ENCODE measurements around the gene TNRC6C. TPM values are rescaled to one million over a fixed set of nuclear protein-coding genes. Genes with fewer than 3 reads are reported as not detected.
A peak's percentile ranks its signal among the peaks of the same experiment; 100 is the strongest.

Gene TNRC6C, protein sequence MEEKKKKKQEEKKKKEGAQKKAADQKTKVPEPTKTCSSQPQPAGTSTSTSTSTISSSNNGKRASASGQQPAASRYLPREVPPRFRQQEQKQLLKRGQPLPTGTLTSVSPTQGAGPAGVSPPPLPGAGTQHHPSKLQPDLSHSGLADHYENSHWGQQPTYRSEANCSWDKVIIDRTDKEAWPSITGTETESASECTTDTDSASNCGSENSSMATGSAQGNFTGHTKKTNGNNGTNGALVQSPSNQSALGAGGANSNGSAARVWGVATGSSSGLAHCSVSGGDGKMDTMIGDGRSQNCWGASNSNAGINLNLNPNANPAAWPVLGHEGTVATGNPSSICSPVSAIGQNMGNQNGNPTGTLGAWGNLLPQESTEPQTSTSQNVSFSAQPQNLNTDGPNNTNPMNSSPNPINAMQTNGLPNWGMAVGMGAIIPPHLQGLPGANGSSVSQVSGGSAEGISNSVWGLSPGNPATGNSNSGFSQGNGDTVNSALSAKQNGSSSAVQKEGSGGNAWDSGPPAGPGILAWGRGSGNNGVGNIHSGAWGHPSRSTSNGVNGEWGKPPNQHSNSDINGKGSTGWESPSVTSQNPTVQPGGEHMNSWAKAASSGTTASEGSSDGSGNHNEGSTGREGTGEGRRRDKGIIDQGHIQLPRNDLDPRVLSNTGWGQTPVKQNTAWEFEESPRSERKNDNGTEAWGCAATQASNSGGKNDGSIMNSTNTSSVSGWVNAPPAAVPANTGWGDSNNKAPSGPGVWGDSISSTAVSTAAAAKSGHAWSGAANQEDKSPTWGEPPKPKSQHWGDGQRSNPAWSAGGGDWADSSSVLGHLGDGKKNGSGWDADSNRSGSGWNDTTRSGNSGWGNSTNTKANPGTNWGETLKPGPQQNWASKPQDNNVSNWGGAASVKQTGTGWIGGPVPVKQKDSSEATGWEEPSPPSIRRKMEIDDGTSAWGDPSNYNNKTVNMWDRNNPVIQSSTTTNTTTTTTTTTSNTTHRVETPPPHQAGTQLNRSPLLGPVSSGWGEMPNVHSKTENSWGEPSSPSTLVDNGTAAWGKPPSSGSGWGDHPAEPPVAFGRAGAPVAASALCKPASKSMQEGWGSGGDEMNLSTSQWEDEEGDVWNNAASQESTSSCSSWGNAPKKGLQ (N-terminal part only)
- 10 to 100 TPM; 21.1 to 24.5 TPM for total RNA-seq
- long read RNA-seq, partial matches to known transcripts, result 6 of 11 reads
- long read RNA-seq, other reads (novel, unspliced or antisense), result 5 of 11 reads

DNA sequence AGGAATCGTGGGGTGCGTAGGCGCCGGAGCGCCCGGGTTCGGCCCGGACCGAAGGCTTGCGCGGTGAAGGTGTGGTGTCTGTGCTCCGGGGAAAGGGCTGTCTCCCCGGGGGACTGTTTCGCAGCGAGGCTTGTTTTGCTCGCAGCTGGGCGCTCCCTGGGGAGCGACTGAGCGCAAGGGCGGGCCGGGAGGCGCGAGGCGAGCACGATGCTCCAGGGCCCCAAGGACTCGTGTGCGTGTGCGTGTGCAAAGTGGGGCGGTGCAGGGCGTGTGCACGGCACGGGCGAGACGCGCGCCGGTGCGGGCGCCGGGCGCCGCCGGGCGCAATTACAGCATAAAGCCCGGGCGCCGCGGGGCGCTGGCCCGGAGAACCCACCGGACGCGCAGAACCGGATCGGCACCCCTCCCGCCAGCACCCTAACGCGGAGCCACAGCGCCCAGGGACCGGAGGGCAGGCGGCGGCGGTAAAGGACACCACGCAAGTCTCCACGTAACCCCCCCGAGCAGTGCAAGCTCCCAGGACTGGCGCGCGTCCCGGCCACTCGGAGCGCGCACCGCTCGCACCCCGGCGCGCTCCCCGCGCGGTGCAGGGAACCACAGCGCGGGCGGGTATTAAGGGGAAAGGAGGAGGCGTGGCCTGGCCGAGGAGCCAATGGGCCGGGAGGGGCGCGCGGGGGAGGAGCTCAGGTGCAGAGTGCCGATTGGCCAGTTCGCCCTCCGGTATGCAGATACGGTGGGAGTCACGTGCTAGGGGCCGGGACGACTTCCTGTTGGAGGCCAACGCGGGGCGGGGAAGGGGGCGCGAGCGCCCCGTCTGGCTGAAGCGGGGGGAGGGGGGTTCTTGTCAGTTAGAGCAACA, at the start of gene TNRC6C:
TSS of gene TNRC6C (plus strand) at position 847 of the 859 bp plus-strand sequence. CDS start 45,504 bp downstream, outside the sequence.
- DNase-seq (peak; percentile 100), ATAC-seq (peak; percentile 97 to 99)
- intact Hi-C loops (cut with DNase I), result loop anchor here in 1 of 2 donors (2.0 to 10.0 kb wide), 2 partner anchors 71 to 133 kb away; no protein-coding TSS in a partner anchor

- DNase-seq (peak; percentile 53), ATAC-seq (peak; percentile 82 to 93)
- intact Hi-C loops (cut with DNase I), result no loop called here
Observed at GRCh38 chr17:77909236-77909635, 49.3 kb upstream of the TNRC6C start.

DNA sequence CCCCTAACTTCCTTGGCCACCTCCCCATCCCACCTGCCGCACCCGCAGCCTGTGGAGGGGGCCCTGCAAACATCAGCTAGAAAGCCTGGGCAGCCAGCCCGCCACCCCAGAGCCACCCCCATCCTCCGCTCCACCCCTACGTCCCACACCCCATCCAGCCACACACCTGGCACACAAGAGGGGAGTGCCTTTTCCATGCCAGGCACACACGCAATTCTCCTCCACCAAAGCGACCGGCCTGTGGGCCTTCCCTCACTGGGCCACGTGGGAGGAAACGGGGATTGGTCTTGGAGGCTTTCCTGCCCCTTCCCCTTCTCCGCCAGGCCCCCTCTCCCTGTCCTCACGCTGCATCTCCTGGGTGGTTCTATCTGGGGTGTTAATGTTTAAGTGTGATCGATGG, 48.7 kb upstream of the TNRC6C start:
- intact Hi-C loops (cut with DNase I), result no loop called here
- DNase-seq (no peak), ATAC-seq (peak in 1 of 2 donors; percentile 11)

GRCh38 chr17:77914385-77915254, 43.9 kb upstream of the TNRC6C start:
- intact Hi-C loops (cut with DNase I), result no loop called here
- ATAC-seq, result peak; percentile 36 to 50

GRCh38 chr17:77915594-77916021, 42.9 kb upstream of the TNRC6C start:
- DNase-seq, result no peak
- ATAC-seq, result peak in 1 of 2 donors; percentile 17
- intact Hi-C loops (cut with DNase I), result no loop called here

More at GRCh38 chr17:77914385-77915254, 43.9 kb upstream of the TNRC6C start:
- no peak for DNase-seq

GRCh38 chr17:77916264-77916663, 42.2 kb upstream of the TNRC6C start:
- intact Hi-C loops (cut with DNase I), result no loop called here
- ATAC-seq (peak in 1 of 2 donors; percentile 24), DNase-seq (no peak)

- intact Hi-C loops (cut with DNase I), result no loop called here
- ATAC-seq (peak; percentile 50 to 54), DNase-seq (no peak)
Observed at GRCh38 chr17:77916703-77917481, 41.6 kb upstream of the TNRC6C start.

- intact Hi-C loops (cut with DNase I), result no loop called here
- ATAC-seq (no peak), DNase-seq (no peak)
Observed at GRCh38 chr17:77919276-77919675, 39.2 kb upstream of the TNRC6C start.

DNA sequence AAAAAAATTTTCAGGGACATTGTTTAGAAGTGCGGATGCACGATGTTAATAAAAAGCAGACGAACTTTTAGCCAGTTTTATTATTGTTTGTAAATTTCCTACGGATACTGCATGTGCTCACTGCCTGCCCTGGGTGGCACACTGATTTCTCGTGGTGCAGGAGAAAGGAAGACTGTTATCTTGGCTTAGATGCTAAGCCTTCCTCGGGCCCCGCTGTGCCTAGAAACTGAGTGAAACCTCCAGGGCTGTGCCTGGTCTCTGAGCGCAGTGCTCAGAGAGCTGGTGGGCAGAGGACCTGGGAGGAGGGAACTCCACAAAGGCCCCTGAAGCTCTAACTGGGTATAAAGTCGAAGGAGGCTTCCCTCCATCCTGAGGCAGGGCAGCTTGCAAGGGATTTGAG, 35.4 kb upstream of the TNRC6C start:
- intact Hi-C loops (cut with DNase I), result no loop called here

GRCh38 chr17:77923776-77924513, 34.6 kb upstream of the TNRC6C start:
- intact Hi-C loops (cut with DNase I), result no loop called here
- no peak for DNase-seq
- ATAC-seq, result no peak

More for the DNA sequence above, 35.4 kb upstream of the TNRC6C start:
- no peak for ATAC-seq
- DNase-seq, result no peak

DNA sequence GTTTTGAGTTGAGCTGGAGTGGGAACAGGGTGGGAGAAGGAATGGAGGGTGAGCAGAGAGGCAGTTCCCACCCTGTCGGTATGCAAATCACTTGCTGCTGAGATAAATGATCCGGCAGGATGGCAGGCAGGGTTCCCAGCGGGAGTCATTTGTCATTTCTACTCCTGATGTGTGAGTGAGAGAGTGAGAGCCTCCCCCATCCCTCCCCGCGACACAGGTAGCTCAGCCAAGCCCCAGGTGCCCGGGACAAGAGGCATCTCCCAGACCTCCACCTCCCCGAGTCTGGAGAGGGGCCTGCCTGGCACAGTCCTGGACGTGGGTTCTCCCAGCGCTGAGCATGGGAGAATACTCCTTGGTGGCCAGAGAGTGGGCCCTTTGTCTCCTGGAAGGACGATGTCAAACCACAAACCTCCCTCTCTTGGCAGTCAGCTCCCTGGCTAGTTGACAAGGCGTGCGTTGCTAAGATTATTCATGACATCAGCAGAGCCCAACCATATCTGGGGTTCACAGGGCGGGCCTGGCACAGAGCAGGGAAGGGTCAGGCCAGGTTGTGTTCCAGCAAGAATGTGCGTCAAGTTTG, 33.7 kb upstream of the TNRC6C start:
- intact Hi-C loops (cut with DNase I), result no loop called here
- peak; percentile 87 for DNase-seq
- ATAC-seq, result peak; percentile 83 to 91

GRCh38 chr17:77925831-77926543, 32.5 kb upstream of the TNRC6C start:
- intact Hi-C loops (cut with DNase I), result no loop called here
- ATAC-seq, result no peak

GRCh38 chr17:77926981-77927380, 31.5 kb upstream of the TNRC6C start:
- intact Hi-C loops (cut with DNase I), result no loop called here
- ATAC-seq (no peak), DNase-seq (no peak)

More at GRCh38 chr17:77925831-77926543, 32.5 kb upstream of the TNRC6C start:
- no peak for DNase-seq

- ATAC-seq (no peak), DNase-seq (no peak)
- intact Hi-C loops (cut with DNase I), result no loop called here
Observed at GRCh38 chr17:77927777-77928518, 30.6 kb upstream of the TNRC6C start.

Data from left cardiac atrium (tissue), 4 donors.